IMR-90 (cell line): ENCODE data around the gene ROM1. TPM values are rescaled to one million over a fixed set of nuclear protein-coding genes. Genes with fewer than 3 reads are reported as not detected.
A peak's percentile ranks its signal among the peaks of the same experiment; 100 is the strongest.

ENCODE experiments used
- ATAC-seq: fragments of 200-7000 bp; cut with Tn5 transposase; 2 replicates; pipeline ENCODE4 v1.9.1; 2020; ENCODE audit warnings: low read depth, mild to moderate bottlenecking, moderate library complexity
- BruUV-seq: library from RNA; stranded (reverse); fragments of 400-500 nt; replicated peaks from 2 replicates; lab custom pipeline; 2021; lab: Mats Ljungman, UMichigan
- CTCF ChIA-PET: fragments of 300-600 bp; formaldehyde crosslinking; extraction: SDS; loops from one replicate; lab custom pipeline; 2021; ENCODE audit warnings: antibody characterized with exemption; lab: Yijun Ruan, JAX
- POLR2A ChIA-PET: fragments of 300-600 bp; sonication (Branson Sonifier 250); formaldehyde crosslinking; loops from one replicate; lab custom pipeline; 2022; ENCODE audit warnings: antibody characterized with exemption; ENCODE audit not compliant: unreplicated experiment; lab: Charles Lee
- DNase-seq: peaks from one replicate; pipeline ENCODE4 v3.0.0; 2013
- H2AFZ ChIP-seq: replicated peaks from 2 replicates; pipeline ENCODE3; 2013; ENCODE audit warnings: low read length, mild to moderate bottlenecking; ENCODE audit not compliant: poor library complexity
- H2AK5ac ChIP-seq: 2 replicates; pipeline ENCODE4 v1.6.1; 2013; ENCODE audit warnings: low read depth, low read length, inconsistent platforms
- H2AK9ac ChIP-seq: replicated peaks from 2 replicates; pipeline ENCODE3; 2013; ENCODE audit warnings: mild to moderate bottlenecking, low read depth, low read length, moderate library complexity; ENCODE audit not compliant: poor library complexity
- H2BK120ac ChIP-seq: 2 replicates; pipeline ENCODE4 v1.6.1; 2013; ENCODE audit warnings: low read depth, low read length, inconsistent platforms
- H2BK15ac ChIP-seq: 3 replicates; pipeline ENCODE4 v1.6.1; 2013; ENCODE audit warnings: low read depth, low read length, inconsistent platforms
- H2BK20ac ChIP-seq: 2 replicates; pipeline ENCODE4 v1.6.1; 2013; ENCODE audit warnings: low read depth, mild to moderate bottlenecking, inconsistent platforms, low read length, moderate library complexity
- H2BK5ac ChIP-seq: 2 replicates; pipeline ENCODE4 v1.6.1; 2013; ENCODE audit warnings: mild to moderate bottlenecking, low read depth, low read length, inconsistent platforms; ENCODE audit not compliant: poor library complexity, severe bottlenecking
- H3K14ac ChIP-seq: replicated peaks from 2 replicates; pipeline ENCODE4 v1.6.1; 2013; ENCODE audit warnings: low read depth, low read length, inconsistent platforms
- H3K18ac ChIP-seq: 2 replicates; pipeline ENCODE4 v1.6.1; 2013; ENCODE audit warnings: low read depth, low read length, control low read depth
- H3K23ac ChIP-seq: 2 replicates; pipeline ENCODE4 v1.6.1; 2013; ENCODE audit warnings: low read depth, low read length, inconsistent platforms
- H3K27ac ChIP-seq: 2 replicates; pipeline ENCODE4 v1.5.1; 2013; ENCODE audit warnings: mild to moderate bottlenecking, control low read depth, low read length; ENCODE audit not compliant: insufficient read depth
- H3K27me3 ChIP-seq: 2 replicates; pipeline ENCODE4 v1.6.1; 2013; ENCODE audit warnings: low read length; ENCODE audit not compliant: control insufficient read depth, insufficient read depth
- H3K36me3 ChIP-seq: 2 replicates; pipeline ENCODE4 v1.6.1; 2013; ENCODE audit warnings: low read length, mixed read lengths; ENCODE audit not compliant: control insufficient read depth, insufficient read depth
- H3K4ac ChIP-seq: 2 replicates; pipeline ENCODE4 v1.6.1; 2013; ENCODE audit warnings: low read depth, low read length, inconsistent platforms
- H3K4me1 ChIP-seq: 2 replicates; pipeline ENCODE4 v1.6.1; 2013; ENCODE audit warnings: low read length, mixed read lengths; ENCODE audit not compliant: control insufficient read depth, insufficient read depth
- H3K4me2 ChIP-seq: 2 replicates; pipeline ENCODE4 v1.6.1; 2013; ENCODE audit warnings: low read depth, mild to moderate bottlenecking, control low read depth, low read length, moderate library complexity
- H3K4me3 ChIP-seq: 2 replicates; pipeline ENCODE4 v1.5.1; 2013; ENCODE audit warnings: low read depth, mild to moderate bottlenecking, control low read depth, low read length, moderate library complexity; ENCODE audit not compliant: insufficient read depth
- H3K56ac ChIP-seq: 2 replicates; pipeline ENCODE4 v1.6.1; 2013; ENCODE audit warnings: low read length, inconsistent platforms; ENCODE audit not compliant: insufficient read depth; ENCODE audit errors: extremely low read depth
- H3K79me1 ChIP-seq, 2 experiments: 2 replicates each; pipeline ENCODE4 v1.6.1; 2013; ENCODE audit warnings: low read length in 2 of 2, inconsistent platforms in 1 of 2, low read depth in 1 of 2
- H3K9ac ChIP-seq: 2 replicates; pipeline ENCODE4 v1.6.1; 2013; ENCODE audit warnings: low read depth, low read length, control low read depth
- H3K9me1 ChIP-seq: 2 replicates; pipeline ENCODE4 v1.6.1; 2013; ENCODE audit warnings: low read length, inconsistent platforms; ENCODE audit not compliant: insufficient read depth
- H3K9me3 ChIP-seq: 2 replicates; pipeline ENCODE4 v1.6.1; 2013; ENCODE audit warnings: low read length; ENCODE audit not compliant: control insufficient read depth, insufficient read depth
- H4K20me1 ChIP-seq: 2 replicates; pipeline ENCODE4 v1.6.1; 2013; ENCODE audit warnings: low read length, inconsistent platforms; ENCODE audit not compliant: insufficient read depth
- H4K5ac ChIP-seq: 2 replicates; pipeline ENCODE4 v1.6.1; 2013; ENCODE audit warnings: mild to moderate bottlenecking, low read depth, low read length, control low read depth
- H4K8ac ChIP-seq, 2 experiments: 2 replicates each; pipeline ENCODE4 v1.6.1; 2013; ENCODE audit warnings: low read depth in 2 of 2, low read length in 2 of 2, control low read depth in 1 of 2, inconsistent platforms in 1 of 2
- H4K91ac ChIP-seq: 2 replicates; pipeline ENCODE4 v1.6.1; 2013; ENCODE audit warnings: low read depth, low read length, inconsistent platforms; ENCODE audit not compliant: insufficient read depth
- BHLHE40 ChIP-seq: fragments of 150-350 bp; IDR thresholded peaks from 2 replicates; pipeline ENCODE4 v1.6.1; 2016; ENCODE audit warnings: mild to moderate bottlenecking, low read depth, low read length
- CEBPB ChIP-seq: IDR thresholded peaks from 2 replicates; pipeline ENCODE4 v1.6.1; 2012; ENCODE audit warnings: low read depth, low read length, improper control_type of control experiment
- POLR2A ChIP-seq: IDR thresholded peaks from 2 replicates; pipeline ENCODE4 v1.6.1; 2012; ENCODE audit warnings: mild to moderate bottlenecking, low read depth, low read length
- WGBS, 2 experiments: methylation state at CpG; one replicate each; pipeline versions ENCODE4 v1.1.5 to v1.1.7; 2013; ENCODE audit warnings: missing lambda C conversion rate in 2 of 2; ENCODE audit not compliant: insufficient read length in 1 of 2; ENCODE audit errors: extremely low coverage in 2 of 2; 5-methylcytosine and 5-hydroxymethylcytosine counted together
- dilution Hi-C: fragments of 300-500 bp; cut with HindIII; formaldehyde crosslinking; loops from one replicate; pipeline ENCODE4 v1.14.3; 2018; ENCODE audit warnings: low sequenced_read_pairs; ENCODE audit not compliant: unreplicated experiment
- in situ Hi-C: fragments of 300-500 bp; cut with MboI; formaldehyde crosslinking; loops from 3 replicates; pipeline ENCODE4 v1.14.3; 2019; ENCODE audit warnings: low sequenced_read_pairs, inconsistent platforms, mixed read lengths
- intact Hi-C: fragments of 100-400 bp; cut with micrococcal nuclease; formaldehyde crosslinking; loops from 2 replicates; pipeline ENCODE4 v1.10.0; 2022
- polyA plus RNA-seq, 3 experiments: library from polyadenylated mRNA; depleted of rRNA; stranded (reverse); fragments of >200 nt; gene quantifications; 2 replicates each; pipeline ENCODE4 v1.2.3, GENCODE V29; 2012; ENCODE audit warnings: low replicate concordance in 1 of 3
- total RNA-seq: library from RNA; depleted of rRNA; stranded (reverse); fragments of >200 nt; gene quantifications from 2 replicates; pipeline ENCODE4 v1.2.3, GENCODE V29; 2012

Gene ROM1
- total and polyA plus RNA-seq, 2 of the 4 experiments (the other 2 are of a cell fraction): 2.2 to 2.5 TPM

DNA sequence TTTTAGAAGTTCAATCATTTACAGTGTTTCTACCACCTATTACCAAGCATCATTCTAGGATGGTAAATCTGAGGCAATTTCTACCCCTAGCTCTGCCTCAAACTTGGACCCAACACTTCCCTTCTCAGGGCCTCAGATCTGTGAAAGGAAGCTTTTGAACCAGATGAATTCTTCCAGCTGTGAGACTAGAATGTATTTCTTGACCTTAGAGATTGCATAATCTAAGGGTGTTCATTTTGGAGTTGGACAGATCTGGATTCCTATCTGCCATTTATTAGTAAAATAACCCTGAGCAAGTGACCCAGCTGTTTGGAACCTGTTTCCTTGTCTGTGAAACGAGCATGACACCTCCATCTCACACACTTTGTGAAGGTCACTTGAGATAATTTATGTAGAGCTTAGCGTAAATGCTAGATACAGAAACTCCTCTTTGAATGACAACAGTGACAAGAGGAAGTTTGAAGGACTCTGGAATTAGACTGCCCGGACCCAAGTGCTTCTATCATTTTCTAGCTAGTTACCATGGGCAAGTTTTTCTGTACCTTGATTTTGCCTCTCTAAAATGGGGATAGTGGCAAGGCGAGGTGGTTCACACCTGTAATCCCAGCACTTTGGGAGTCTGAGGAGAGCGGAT lies 43.9 kb downstream of the ROM1 start:
- intact Hi-C loops: no loop called here
- H2AFZ ChIP-seq: no peak overlapping the region
- H3K4ac ChIP-seq: no peak overlapping the region
- H2BK120ac ChIP-seq: no peak overlapping the region
- H3K36me3 ChIP-seq: no peaks in the 10 kb centered on the region
- no peak overlapping the region for H3K18ac ChIP-seq
- H4K20me1 ChIP-seq: no peaks in the 10 kb centered on the region
- no peak overlapping the region for H3K9ac ChIP-seq
- POLR2A ChIA-PET: interaction anchor here (0.6 kb wide), 1 partner anchor 24 kb away, joined by 3 read pairs; no protein-coding TSS in a partner anchor
- H2AK5ac ChIP-seq: no peak overlapping the region
- no peak overlapping the region for H3K4me3 ChIP-seq
- no peaks in the 10 kb centered on the region for H3K9me1 ChIP-seq
- H3K4me2 ChIP-seq: no peak overlapping the region
- BruUV-seq: no TSS peak
- no peak overlapping the region for H3K56ac ChIP-seq
- H4K8ac ChIP-seq: no peak overlapping the region
- WGBS, 2 experiments: no CpG with 5 or more reads among the region's 5 CpGs
- TF ChIP-seq CEBPB (peak; percentile 42; the same call in 1 of the 2 replicates), POLR2A (no peak), BHLHE40 (no peak)
- H3K4me1 ChIP-seq: peaks cover 2% of the 10 kb centered on the region; the same call in 1 of the 2 replicates
- no peaks in the 10 kb centered on the region for H3K27me3 ChIP-seq
- no peak overlapping the region for H4K91ac ChIP-seq
- H3K14ac ChIP-seq: no peak overlapping the region
- no peaks in the 10 kb centered on the region for H3K9me3 ChIP-seq
- DNase-seq: no peak
- no peak overlapping the region for H2BK20ac ChIP-seq
- no peak overlapping the region for H3K23ac ChIP-seq
- in situ Hi-C loops: no loop called here
- H4K5ac ChIP-seq: no peak overlapping the region
- ATAC-seq: no peak
- no peak overlapping the region for H2AK9ac ChIP-seq
- no peak overlapping the region for H2BK5ac ChIP-seq
- H2BK15ac ChIP-seq: no peak overlapping the region
- H3K27ac ChIP-seq: no peak overlapping the region
- H3K79me1 ChIP-seq: peaks cover 2 to 14% of the 10 kb centered on the region in 2 experiments
- dilution Hi-C loops: no loop called here
- CTCF ChIA-PET: no interaction called here
